ENCODE measurements around the gene KIF26B.
"Not testable (repeated sequence)": the region's sequence is repeated elsewhere in the genome, so short reads cannot be mapped to it uniquely, and the experiment has no call there.

The KIF26B gene

DNA sequence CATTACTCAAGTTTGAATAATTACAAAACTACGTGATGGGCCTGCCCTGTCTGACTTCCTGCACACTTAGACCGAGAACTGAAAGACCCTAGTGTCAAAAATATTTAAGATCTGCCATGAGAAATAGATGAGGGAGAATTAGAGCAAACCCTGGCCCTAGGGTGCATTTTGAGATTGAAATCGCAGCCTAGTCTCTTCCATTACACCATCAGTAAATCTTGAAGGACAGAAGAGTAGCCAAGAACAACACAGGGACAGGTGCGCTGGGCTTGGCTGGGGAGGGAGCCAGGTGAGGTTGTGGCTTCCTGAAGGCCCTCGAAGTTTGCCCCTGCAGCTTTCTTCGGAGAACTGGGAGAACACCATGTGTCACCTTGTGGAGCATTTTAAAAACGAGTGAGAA, 36.7 kb upstream of the KIF26B start:
- H3K36me3 ChIP-seq (ENCODE audit: control insufficient read depth, insufficient read depth, low read length): no peaks in the 10 kb centered on the region

DNA sequence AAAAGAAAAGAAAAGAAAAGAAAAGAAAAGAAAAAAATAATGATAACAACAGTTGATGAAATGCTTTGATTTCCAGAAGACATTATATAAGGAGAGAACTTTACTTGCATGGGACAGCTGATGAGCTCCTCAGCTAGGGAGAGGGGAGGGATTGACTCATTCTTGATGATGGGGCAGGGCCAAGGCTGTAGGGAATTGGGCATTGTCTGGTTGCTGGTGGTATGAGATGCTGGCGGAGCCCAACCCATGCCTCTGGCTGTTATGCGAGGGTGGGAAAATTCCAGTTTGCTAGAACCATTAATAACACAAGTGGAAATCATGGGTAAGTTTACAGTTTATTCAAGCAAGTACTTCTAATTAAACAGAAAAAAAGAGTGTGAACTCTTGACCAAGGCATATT, 36.0 kb upstream of the KIF26B start:
- Histone ChIP-seq H3K4me3 (ENCODE audit: low read depth, low read length) (no peak overlapping the region), H3K27ac (ENCODE audit: low read depth, low read length) (no peak overlapping the region), H3K9ac (ENCODE audit: low read length) (no peak overlapping the region), H3K9me3 (ENCODE audit: control insufficient read depth, insufficient read depth, low read depth, low read length) (no peaks in the 10 kb centered on the region), H3K36me3 (ENCODE audit: control insufficient read depth, insufficient read depth, low read length) (no peaks in the 10 kb centered on the region), H3K4me1 (ENCODE audit: control insufficient read depth, insufficient read depth, low read length) (no peaks in the 10 kb centered on the region), H3K27me3 (ENCODE audit: control insufficient read depth, insufficient read depth, low read length) (no peaks in the 10 kb centered on the region)

More for the DNA sequence above, 36.7 kb upstream of the KIF26B start:
- no peak overlapping the region for H3K4me3 ChIP-seq (ENCODE audit: low read depth, low read length)
- no peak overlapping the region for H3K9ac ChIP-seq (ENCODE audit: low read length)
- H3K4me1 ChIP-seq (ENCODE audit: control insufficient read depth, insufficient read depth, low read length): no peaks in the 10 kb centered on the region
- no peaks in the 10 kb centered on the region for H3K9me3 ChIP-seq (ENCODE audit: control insufficient read depth, insufficient read depth, low read depth, low read length)
- no peak overlapping the region for H3K27ac ChIP-seq (ENCODE audit: low read depth, low read length)
- H3K27me3 ChIP-seq (ENCODE audit: control insufficient read depth, insufficient read depth, low read length): no peaks in the 10 kb centered on the region

DNA sequence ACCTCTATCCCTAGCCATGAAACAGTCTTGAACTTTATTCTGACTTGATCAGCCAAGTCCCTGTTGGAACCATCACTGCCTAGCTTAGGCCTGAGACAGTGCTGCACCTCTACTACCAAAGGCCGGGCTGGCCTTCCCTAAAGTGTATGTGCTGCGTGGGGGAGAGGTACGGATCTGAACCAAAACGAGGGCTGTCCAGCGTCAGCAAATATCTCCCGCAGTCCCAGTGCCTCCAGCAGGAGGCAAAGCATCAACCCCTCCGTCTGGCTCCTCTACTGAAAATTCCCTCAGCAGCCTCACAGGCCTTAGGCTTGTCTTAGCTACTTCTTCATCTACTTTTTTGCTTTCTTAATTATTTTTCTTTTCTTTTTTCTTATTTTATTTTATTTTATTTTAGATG, 33.3 kb upstream of the KIF26B start:
- H3K36me3 ChIP-seq (ENCODE audit: control insufficient read depth, insufficient read depth, low read length): no peaks in the 10 kb centered on the region
- no peaks in the 10 kb centered on the region for H3K27me3 ChIP-seq (ENCODE audit: control insufficient read depth, insufficient read depth, low read length)
- H3K9ac ChIP-seq (ENCODE audit: low read length): no peak overlapping the region
- H3K27ac ChIP-seq (ENCODE audit: low read depth, low read length): no peak overlapping the region
- no peak overlapping the region for H3K4me3 ChIP-seq (ENCODE audit: low read depth, low read length)
- no peaks in the 10 kb centered on the region for H3K9me3 ChIP-seq (ENCODE audit: control insufficient read depth, insufficient read depth, low read depth, low read length)
- H3K4me1 ChIP-seq (ENCODE audit: control insufficient read depth, insufficient read depth, low read length): peaks cover 8% of the 10 kb centered on the region; the same call in 1 of the 2 replicates

DNA sequence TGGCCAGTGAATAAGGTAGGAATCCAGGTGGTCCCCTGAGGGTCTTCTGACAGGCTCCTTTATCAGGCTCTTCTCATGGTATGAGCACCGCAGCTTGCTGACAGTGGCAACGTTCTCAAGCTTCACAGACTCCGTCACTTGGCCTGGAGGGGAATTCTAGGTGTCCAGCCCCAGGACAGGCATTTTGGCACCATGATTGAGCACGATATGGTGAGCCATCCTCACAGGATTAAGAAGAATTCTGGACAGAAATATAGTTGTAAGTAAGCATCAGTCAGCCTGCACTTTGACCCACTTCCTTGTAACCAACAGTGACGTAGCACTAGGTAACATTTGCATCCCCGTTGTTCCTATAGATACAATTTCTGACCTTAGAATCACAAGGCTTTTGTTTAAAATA, 30.5 kb upstream of the KIF26B start:
- Histone ChIP-seq H3K9ac (ENCODE audit: low read length) (no peak overlapping the region), H3K4me1 (ENCODE audit: control insufficient read depth, insufficient read depth, low read length) (peaks cover 8% of the 10 kb centered on the region; the same call in 1 of the 2 replicates), H3K9me3 (ENCODE audit: control insufficient read depth, insufficient read depth, low read depth, low read length) (no peaks in the 10 kb centered on the region), H3K4me3 (ENCODE audit: low read depth, low read length) (no peak overlapping the region), H3K27ac (ENCODE audit: low read depth, low read length) (no peak overlapping the region), H3K36me3 (ENCODE audit: control insufficient read depth, insufficient read depth, low read length) (no peaks in the 10 kb centered on the region), H3K27me3 (ENCODE audit: control insufficient read depth, insufficient read depth, low read length) (no peaks in the 10 kb centered on the region)

DNA sequence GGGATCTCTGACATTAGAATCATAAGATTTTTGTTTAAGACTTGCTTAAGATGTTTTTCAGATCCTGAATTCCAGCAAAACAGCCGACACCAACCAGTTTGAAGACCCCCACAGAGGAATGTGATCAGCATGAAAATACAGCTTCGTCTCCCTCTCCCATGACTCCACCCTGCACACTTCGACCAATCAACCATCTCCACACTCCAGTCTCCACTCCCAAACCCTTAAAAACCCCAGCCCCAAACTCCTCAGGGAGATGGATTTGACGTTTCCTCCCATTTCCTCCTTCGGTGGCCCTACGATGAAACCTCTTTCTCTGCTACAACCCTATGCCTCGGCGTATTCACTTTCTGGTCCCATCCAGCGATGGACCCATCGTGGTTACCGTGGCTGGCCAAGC, 30.1 kb upstream of the KIF26B start:
- H3K27me3 ChIP-seq (ENCODE audit: control insufficient read depth, insufficient read depth, low read length): no peaks in the 10 kb centered on the region
- no peak overlapping the region for H3K27ac ChIP-seq (ENCODE audit: low read depth, low read length)
- no peaks in the 10 kb centered on the region for H3K9me3 ChIP-seq (ENCODE audit: control insufficient read depth, insufficient read depth, low read depth, low read length)
- no peak overlapping the region for H3K4me3 ChIP-seq (ENCODE audit: low read depth, low read length)
- H3K9ac ChIP-seq (ENCODE audit: low read length): no peak overlapping the region
- H3K4me1 ChIP-seq (ENCODE audit: control insufficient read depth, insufficient read depth, low read length): peaks cover 8% of the 10 kb centered on the region; the same call in 1 of the 2 replicates
- H3K36me3 ChIP-seq (ENCODE audit: control insufficient read depth, insufficient read depth, low read length): no peaks in the 10 kb centered on the region

DNA sequence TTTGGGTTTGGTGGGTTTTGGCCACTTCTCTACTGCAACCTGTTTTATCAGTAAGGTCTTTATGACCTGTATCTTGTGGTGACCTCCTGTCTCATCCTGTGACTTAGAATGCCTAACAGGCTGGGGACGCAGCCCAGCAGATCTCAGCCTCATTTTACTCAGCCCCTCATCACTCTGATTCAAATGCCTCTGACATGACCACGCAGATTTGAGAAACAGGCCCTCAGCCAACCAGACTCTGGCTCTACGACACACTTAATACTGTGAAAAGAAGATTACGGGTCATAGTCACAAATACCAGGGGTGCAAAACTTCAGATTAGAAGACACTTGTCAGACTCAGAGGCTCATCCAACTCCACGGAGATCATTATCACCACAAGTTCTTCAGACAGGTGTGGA, 28.3 kb upstream of the KIF26B start:
- Histone ChIP-seq H3K9ac (ENCODE audit: low read length) (no peak overlapping the region), H3K4me3 (ENCODE audit: low read depth, low read length) (no peak overlapping the region), H3K4me1 (ENCODE audit: control insufficient read depth, insufficient read depth, low read length) (peaks cover 14% of the 10 kb centered on the region), H3K36me3 (ENCODE audit: control insufficient read depth, insufficient read depth, low read length) (no peaks in the 10 kb centered on the region), H3K9me3 (ENCODE audit: control insufficient read depth, insufficient read depth, low read depth, low read length) (no peaks in the 10 kb centered on the region), H3K27ac (ENCODE audit: low read depth, low read length) (no peak overlapping the region), H3K27me3 (ENCODE audit: control insufficient read depth, insufficient read depth, low read length) (no peaks in the 10 kb centered on the region)

DNA sequence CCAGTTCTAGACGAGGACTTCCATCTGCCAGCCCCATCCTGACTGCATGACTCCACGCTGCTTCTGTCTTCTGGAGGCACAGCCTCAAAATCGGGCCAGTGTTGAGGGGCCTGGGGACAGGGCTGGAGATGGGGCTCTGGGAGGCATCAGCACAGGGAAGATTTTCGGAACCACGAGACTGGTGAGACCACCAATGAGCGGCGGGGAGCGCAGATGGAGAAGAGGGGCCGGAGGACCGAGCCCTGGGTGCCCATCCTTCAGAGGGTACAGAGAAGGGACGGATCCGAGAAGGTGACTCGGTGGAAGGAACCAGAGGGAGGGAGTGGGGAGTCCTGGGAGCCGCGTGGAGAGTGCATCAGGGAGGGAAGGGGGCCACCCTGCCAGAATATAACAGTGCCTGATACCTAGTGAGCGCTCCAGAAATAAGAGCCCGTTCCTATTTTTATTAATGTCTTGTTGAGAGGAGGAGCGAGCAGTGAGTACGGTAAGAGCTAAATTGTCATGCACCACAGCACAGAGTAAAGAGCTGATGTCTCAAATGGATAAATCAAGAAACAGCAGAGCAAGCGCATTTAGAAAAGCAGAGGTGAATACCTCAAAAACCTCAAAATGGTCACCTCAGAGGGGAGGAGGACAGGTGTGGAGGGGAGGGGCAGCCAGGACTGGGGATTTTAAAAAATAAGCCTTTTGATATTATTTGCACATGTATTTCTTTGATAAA, 26.2 kb upstream of the KIF26B start:
- Histone ChIP-seq H3K9me3 (ENCODE audit: control insufficient read depth, insufficient read depth, low read depth, low read length) (no peaks in the 10 kb centered on the region), H3K4me3 (ENCODE audit: low read depth, low read length) (no peak overlapping the region), H3K4me1 (ENCODE audit: control insufficient read depth, insufficient read depth, low read length) (peaks cover 14% of the 10 kb centered on the region), H3K36me3 (ENCODE audit: control insufficient read depth, insufficient read depth, low read length) (no peaks in the 10 kb centered on the region), H3K9ac (ENCODE audit: low read length) (no peak overlapping the region), H3K27me3 (ENCODE audit: control insufficient read depth, insufficient read depth, low read length) (no peaks in the 10 kb centered on the region), H3K27ac (ENCODE audit: low read depth, low read length) (no peak overlapping the region)

DNA sequence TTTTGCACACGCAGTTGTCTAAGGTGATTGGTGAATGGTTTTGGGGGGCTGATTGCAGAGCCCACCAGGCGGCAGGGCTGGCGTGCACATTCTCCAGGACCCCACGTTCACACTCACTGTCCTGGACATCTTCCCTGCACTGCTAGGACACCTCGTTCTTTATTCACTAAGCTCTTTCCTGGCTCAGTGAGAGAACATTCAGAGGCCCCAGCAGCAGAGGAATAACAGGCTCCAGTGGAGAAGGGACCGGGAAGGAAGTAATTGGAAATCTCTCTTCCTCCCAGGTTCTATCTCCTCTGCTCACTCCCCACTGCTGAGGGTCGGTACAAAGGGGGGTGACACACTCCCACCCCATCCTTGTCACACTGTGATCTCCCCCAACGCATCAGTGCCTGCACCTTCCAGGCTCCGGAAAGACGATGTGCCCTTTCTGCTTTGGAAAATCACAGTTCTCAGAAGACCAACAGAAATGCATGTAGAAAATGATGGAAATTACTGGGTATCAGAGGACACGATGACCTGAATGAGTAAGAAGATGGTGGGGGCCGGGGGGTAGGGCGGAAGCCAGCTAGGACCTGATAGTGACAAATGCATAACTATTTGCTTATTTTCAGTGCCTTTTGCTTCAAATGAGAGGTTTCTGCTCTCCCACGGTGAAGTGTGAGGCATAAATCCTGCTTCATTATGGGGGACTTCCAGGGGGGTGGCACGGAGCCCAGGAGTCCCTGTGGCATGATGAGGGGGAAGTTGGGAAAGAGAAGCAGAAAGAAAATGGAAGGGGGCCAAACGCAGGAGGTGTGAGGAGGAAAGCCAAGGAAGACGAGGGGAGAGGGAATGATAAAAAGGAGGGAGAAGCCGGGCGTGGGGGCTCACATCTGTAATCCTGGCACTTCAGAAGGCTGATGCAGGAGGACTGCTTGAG, 25.2 kb upstream of the KIF26B start:
- Histone ChIP-seq H3K27ac (ENCODE audit: low read depth, low read length) (no peak overlapping the region), H3K27me3 (ENCODE audit: control insufficient read depth, insufficient read depth, low read length) (no peaks in the 10 kb centered on the region), H3K4me1 (ENCODE audit: control insufficient read depth, insufficient read depth, low read length) (peaks cover 10% of the 10 kb centered on the region), H3K9me3 (ENCODE audit: control insufficient read depth, insufficient read depth, low read depth, low read length) (no peaks in the 10 kb centered on the region), H3K9ac (ENCODE audit: low read length) (no peak overlapping the region), H3K4me3 (ENCODE audit: low read depth, low read length) (no peak overlapping the region), H3K36me3 (ENCODE audit: control insufficient read depth, insufficient read depth, low read length) (no peaks in the 10 kb centered on the region)

DNA sequence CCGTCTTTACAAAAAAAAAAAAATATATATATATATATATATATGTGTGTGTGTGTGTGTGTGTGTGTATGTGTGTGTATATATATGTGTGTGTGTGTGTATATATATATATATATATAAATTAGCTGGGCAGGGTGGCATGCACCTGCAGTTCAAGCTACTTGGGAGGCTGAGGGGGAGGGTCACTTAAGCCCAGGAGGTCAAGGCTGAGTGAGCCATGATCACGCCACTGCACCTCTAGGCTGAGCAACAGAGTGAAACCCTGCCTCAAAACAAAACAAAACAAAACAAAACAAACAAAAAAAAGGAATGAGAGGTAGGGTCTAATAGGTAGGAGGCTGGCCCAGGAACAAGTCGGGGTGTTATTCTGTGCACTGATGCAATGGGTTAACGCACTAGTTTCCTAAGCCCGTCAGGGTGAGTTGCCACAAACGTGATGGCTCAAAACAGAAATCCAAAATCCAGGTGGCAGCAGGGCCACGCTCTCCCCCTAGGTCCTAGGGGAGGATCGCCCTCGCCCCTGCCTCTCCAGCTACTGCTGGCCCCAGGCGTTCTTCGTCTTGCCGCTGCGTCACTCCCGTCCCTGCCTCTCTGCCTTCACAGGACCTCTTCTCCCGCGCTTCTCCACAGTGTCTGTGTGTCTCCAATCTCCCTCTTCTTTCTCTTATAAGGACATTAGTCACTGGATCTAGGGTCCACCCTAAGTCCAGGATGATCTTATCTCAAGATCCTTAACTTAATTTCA, 24.3 kb upstream of the KIF26B start:
- not testable (repeated sequence) for H3K4me1 ChIP-seq (ENCODE audit: control insufficient read depth, insufficient read depth, low read length); H3K27ac ChIP-seq (ENCODE audit: low read depth, low read length); H3K9ac ChIP-seq (ENCODE audit: low read length); H3K4me3 ChIP-seq (ENCODE audit: low read depth, low read length); H3K27me3 ChIP-seq (ENCODE audit: control insufficient read depth, insufficient read depth, low read length); H3K9me3 ChIP-seq (ENCODE audit: control insufficient read depth, insufficient read depth, low read depth, low read length); H3K36me3 ChIP-seq (ENCODE audit: control insufficient read depth, insufficient read depth, low read length)

DNA sequence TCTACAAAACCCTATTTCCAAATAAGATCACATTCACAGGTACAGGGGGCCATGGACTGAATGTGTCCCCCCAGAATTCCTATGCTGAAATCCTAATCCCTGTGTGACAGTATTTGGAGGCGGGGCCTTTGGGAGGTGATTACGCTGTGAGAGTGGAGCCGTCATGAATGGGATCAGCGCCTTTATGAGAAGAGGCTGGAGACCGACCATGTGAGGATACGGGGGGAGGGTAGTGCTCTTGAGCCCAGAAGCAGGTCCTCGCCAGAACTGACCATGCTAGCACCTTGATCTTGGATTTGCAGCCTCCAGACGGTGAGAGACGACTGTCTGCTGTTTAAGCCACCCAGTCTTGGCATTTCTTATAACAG, 23.8 kb upstream of the KIF26B start:
- H3K36me3 ChIP-seq (ENCODE audit: control insufficient read depth, insufficient read depth, low read length): no peaks in the 10 kb centered on the region
- no peak overlapping the region for H3K27ac ChIP-seq (ENCODE audit: low read depth, low read length)
- peaks cover 6% of the 10 kb centered on the region for H3K4me1 ChIP-seq (ENCODE audit: control insufficient read depth, insufficient read depth, low read length)
- no peaks in the 10 kb centered on the region for H3K27me3 ChIP-seq (ENCODE audit: control insufficient read depth, insufficient read depth, low read length)
- no peak overlapping the region for H3K9ac ChIP-seq (ENCODE audit: low read length)
- H3K9me3 ChIP-seq (ENCODE audit: control insufficient read depth, insufficient read depth, low read depth, low read length): no peaks in the 10 kb centered on the region
- no peak overlapping the region for H3K4me3 ChIP-seq (ENCODE audit: low read depth, low read length)

DNA sequence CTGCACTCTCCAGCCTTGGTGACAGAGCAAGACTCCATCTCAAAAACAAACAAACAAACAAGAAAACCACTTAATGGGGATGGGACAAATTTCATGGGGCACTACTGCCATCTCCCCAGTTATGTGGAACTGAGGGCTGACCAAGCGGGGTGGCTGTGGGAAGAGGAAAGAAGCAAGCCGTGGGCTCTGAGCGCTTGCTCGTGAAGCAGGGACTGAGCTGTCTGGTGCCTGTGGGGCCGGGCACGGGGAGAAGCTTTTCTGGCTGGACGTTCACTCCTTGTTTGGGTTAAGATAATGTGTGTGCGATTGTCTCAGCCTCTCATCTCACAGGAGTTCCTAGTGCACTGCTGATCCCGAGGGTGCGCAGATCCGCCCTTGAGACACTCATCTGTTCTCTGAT, 22.0 kb upstream of the KIF26B start:
- Histone ChIP-seq H3K27me3 (ENCODE audit: control insufficient read depth, insufficient read depth, low read length) (no peaks in the 10 kb centered on the region), H3K27ac (ENCODE audit: low read depth, low read length) (no peak overlapping the region), H3K36me3 (ENCODE audit: control insufficient read depth, insufficient read depth, low read length) (no peaks in the 10 kb centered on the region), H3K4me3 (ENCODE audit: low read depth, low read length) (no peak overlapping the region), H3K4me1 (ENCODE audit: control insufficient read depth, insufficient read depth, low read length) (peaks cover 6% of the 10 kb centered on the region), H3K9me3 (ENCODE audit: control insufficient read depth, insufficient read depth, low read depth, low read length) (no peaks in the 10 kb centered on the region), H3K9ac (ENCODE audit: low read length) (no peak overlapping the region)

All from HUES6 (cell line).